OCI-LY3 (cell line): ENCODE measurements around the gene ZNF407.
"Not testable (repeated sequence)": the region's sequence is repeated elsewhere in the genome, so short reads cannot be mapped to it uniquely, and the experiment has no call there.

Experiments
- H2AFZ ChIP-seq: fragments of 200-600, 300-600 bp; shearing (Covaris generic); 2 replicates; pipeline ENCODE4 v1.6.0; 2014; ENCODE audit warnings: antibody characterized with exemption, low read depth, low read length
- H3K27ac ChIP-seq: fragments of 200-600, 300-600 bp; sonication (generic); 2 replicates; pipeline ENCODE4 v1.5.1; 2014; ENCODE audit warnings: mild to moderate bottlenecking, low read length, moderate library complexity, mixed read lengths
- H3K27me3 ChIP-seq: fragments of 200-600, 300-600 bp; sonication (generic); 2 replicates; pipeline ENCODE4 v1.6.1; 2014; ENCODE audit warnings: low read depth, low read length, mixed read lengths
- H3K36me3 ChIP-seq: fragments of 200-600, 300-600 bp; sonication (generic); replicated peaks from 2 replicates; pipeline ENCODE3; 2014; ENCODE audit warnings: low read depth, low read length, mixed read lengths
- H3K4me1 ChIP-seq: fragments of 300-600, 200-600 bp; sonication (generic); 2 replicates; pipeline ENCODE4 v1.6.1; 2014; ENCODE audit warnings: low read length, mixed read lengths
- H3K4me2 ChIP-seq: fragments of 200-600, 300-600 bp; sonication (generic); 2 replicates; pipeline ENCODE4 v1.6.1; 2014; ENCODE audit warnings: low read length, mixed read lengths
- H3K4me3 ChIP-seq: fragments of 300-600, 200-600 bp; sonication (generic); 2 replicates; pipeline ENCODE4 v1.5.1; 2014; ENCODE audit warnings: antibody characterized with exemption, mild to moderate bottlenecking, low read length, moderate library complexity
- H3K79me2 ChIP-seq: fragments of 300-600, 200-600 bp; shearing (Covaris generic); 2 replicates; pipeline ENCODE4 v1.6.1; 2014; ENCODE audit warnings: mild to moderate bottlenecking, low read length, mixed read lengths
- H3K9ac ChIP-seq: fragments of 300-600, 200-600 bp; shearing (Covaris generic); 2 replicates; pipeline ENCODE4 v1.6.0; 2014; ENCODE audit warnings: mild to moderate bottlenecking, low read length, moderate library complexity
- H3K9me3 ChIP-seq: fragments of 200-600, 300-600 bp; shearing (Covaris generic); 2 replicates; pipeline ENCODE4 v1.6.1; 2014; ENCODE audit warnings: low read length, mixed read lengths; ENCODE audit not compliant: insufficient read depth
- H4K20me1 ChIP-seq: fragments of 200-600, 300-600 bp; sonication (generic); 2 replicates; pipeline ENCODE4 v1.6.1; 2016; ENCODE audit warnings: low read length, mixed read lengths; ENCODE audit not compliant: insufficient read depth
- EZH2phosphoT487 ChIP-seq: fragments of 200-600 bp; shearing (Covaris generic); IDR thresholded peaks from 2 replicates; pipeline ENCODE4 v1.6.1; 2018; ENCODE audit warnings: antibody characterized with exemption, mixed run types, low read depth
- TF ChIP-seq, protein P1 (sequence below): fragments of 200-600, 300-600 bp; sonication (generic); IDR thresholded peaks from 2 replicates; pipeline ENCODE4 v1.5.1; 2014; ENCODE audit warnings: antibody characterized with exemption, low read length, low read depth

ZNF407 gene

DNA sequence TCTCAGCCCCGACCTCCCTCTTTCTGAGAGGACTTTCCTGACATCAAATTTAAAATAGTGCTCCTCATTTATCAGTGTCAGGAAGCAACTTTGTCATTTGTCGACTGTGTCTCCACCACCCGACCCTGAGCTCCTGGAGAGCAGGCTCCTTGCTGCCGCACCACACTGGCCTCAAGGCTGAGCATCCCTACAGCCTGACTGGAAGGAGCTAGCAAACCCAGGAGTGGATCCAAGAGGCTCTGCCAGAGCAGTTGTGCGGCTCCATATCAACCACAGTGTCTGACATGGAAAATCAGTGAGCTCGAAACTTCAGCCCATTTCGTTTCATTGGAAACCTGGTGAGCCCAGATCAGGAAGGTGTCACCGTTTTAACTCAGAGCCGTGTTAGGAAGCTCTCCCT, 486.1 kb downstream of the ZNF407 start:
- H3K9me3 ChIP-seq: peaks cover 9% of the 10 kb centered on the region
- TF ChIP-seq, protein P1, sequence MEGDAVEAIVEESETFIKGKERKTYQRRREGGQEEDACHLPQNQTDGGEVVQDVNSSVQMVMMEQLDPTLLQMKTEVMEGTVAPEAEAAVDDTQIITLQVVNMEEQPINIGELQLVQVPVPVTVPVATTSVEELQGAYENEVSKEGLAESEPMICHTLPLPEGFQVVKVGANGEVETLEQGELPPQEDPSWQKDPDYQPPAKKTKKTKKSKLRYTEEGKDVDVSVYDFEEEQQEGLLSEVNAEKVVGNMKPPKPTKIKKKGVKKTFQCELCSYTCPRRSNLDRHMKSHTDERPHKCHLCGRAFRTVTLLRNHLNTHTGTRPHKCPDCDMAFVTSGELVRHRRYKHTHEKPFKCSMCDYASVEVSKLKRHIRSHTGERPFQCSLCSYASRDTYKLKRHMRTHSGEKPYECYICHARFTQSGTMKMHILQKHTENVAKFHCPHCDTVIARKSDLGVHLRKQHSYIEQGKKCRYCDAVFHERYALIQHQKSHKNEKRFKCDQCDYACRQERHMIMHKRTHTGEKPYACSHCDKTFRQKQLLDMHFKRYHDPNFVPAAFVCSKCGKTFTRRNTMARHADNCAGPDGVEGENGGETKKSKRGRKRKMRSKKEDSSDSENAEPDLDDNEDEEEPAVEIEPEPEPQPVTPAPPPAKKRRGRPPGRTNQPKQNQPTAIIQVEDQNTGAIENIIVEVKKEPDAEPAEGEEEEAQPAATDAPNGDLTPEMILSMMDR: no peak
- no peak for TF ChIP-seq EZH2phosphoT487
- no peak overlapping the region for H3K27ac ChIP-seq
- H3K4me1 ChIP-seq: no peaks in the 10 kb centered on the region
- H3K27me3 ChIP-seq: 0 out of 2 replicates have a peak, but pooled peaks cover 3% of the 10 kb centered on the region
- H3K4me3 ChIP-seq: no peak overlapping the region
- H3K9ac ChIP-seq: no peak overlapping the region
- no peak overlapping the region for H3K4me2 ChIP-seq
- no peaks in the 10 kb centered on the region for H3K36me3 ChIP-seq
- H4K20me1 ChIP-seq: no peaks in the 10 kb centered on the region
- H3K79me2 ChIP-seq: no peaks in the 10 kb centered on the region
- H2AFZ ChIP-seq: no peak overlapping the region

DNA sequence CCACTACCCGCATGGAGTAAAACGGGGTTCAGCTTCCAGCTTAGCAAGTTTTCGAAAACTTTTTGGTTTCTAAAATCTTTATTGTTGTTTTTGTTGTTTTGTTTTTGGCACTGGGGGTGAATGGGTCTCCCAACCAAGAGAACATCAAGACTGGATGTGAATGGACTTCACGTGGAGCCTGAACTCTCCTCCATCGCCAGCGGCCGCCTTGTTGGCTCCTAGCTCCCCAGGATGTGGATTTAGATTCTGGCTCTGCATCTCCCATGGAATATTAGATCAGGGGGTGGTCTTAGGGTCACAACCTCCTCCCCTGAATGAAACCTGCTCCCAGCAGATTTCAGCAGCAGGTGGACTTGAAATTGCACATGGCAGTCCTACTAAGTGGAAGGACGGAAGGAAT, 488.0 kb downstream of the ZNF407 start:
- H3K79me2 ChIP-seq, H2AFZ ChIP-seq, H3K9me3 ChIP-seq, H3K27me3 ChIP-seq, H3K4me3 ChIP-seq, H3K27ac ChIP-seq, H3K36me3 ChIP-seq, H3K9ac ChIP-seq, H3K4me2 ChIP-seq, H3K4me1 ChIP-seq, H4K20me1 ChIP-seq: not testable (repeated sequence)

DNA sequence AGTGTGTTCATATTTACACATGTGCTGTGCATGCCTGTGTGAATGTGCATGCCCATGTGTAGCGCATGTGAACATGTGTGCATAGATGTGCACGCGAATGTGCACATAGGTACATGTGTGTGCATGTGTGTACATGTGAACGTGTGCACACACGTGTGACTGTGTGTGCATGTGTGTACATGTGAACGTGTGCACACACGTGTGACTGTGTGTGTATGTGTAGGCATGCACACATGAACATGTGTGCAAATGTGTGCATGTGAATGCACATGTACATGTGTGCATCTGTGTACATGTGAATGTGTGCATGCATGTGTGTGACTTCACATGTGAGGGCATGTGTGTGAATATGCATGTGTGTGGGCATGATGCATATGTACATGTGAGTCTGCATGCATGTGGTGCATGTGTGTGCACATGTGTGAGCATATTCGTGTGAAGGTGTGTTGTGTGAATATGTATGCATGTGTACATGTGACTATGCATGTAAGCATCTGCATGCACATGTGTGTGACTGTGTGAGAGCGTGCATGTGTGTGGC, 488.9 kb downstream of the ZNF407 start:
- 0 out of 2 replicates have a peak, but pooled peaks cover 3% of the 10 kb centered on the region for H3K27me3 ChIP-seq
- no peaks in the 10 kb centered on the region for H4K20me1 ChIP-seq
- H3K36me3 ChIP-seq: no peaks in the 10 kb centered on the region
- no peak overlapping the region for H3K4me2 ChIP-seq
- H3K4me1 ChIP-seq: no peaks in the 10 kb centered on the region
- H3K79me2 ChIP-seq: no peaks in the 10 kb centered on the region
- no peak overlapping the region for H3K4me3 ChIP-seq
- no peak overlapping the region for H3K9ac ChIP-seq
- TF ChIP-seq, protein P1: no peak
- no peak for TF ChIP-seq EZH2phosphoT487
- H3K9me3 ChIP-seq: peaks cover 9% of the 10 kb centered on the region
- H3K27ac ChIP-seq: no peak overlapping the region
- H2AFZ ChIP-seq: no peak overlapping the region

DNA sequence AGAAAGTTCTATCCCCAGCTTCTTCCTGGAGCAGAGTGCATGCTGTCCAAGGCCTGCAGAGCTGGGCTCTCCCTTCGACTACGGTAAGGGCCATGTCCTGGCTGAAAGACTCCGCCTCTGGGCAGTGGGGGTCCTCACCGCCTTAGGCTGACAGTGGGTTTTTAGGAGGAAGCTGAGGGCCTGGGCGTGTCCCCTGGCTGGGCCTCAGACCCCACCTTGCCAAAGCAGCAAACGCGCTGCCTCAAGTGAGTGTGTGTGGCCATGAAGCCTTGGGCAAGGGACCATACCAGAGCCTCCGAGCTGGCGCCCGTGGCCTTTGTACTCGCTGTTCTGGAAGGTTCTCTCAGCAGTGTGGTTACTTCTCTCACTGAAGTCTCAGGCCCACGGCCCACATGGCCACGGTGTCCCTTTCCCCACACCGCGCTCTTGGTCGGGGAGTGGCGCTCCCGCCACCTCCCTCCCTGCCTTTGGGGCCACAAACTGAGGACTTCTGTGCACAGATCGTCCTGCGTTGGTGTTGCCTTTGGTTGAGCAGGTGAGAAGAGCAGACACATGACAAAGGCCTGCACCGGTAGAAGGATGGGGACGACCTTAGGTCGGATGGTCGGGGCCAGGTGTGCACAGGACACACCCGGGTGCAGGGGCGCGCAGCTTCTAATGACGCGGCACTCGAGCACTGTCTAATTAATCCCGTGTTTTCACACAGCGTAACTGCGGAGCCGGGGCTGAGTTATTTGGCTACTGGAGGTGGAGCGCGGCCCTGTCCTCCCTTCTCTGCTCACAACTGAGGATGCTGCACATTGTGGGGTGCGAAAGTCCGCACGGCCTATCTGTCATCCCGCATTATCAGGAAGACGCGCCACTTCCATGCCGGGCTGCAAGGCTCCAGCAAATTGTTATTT, 489.7 kb downstream of the ZNF407 start:
- H2AFZ ChIP-seq: no peak overlapping the region
- no peaks in the 10 kb centered on the region for H4K20me1 ChIP-seq
- no peaks in the 10 kb centered on the region for H3K4me1 ChIP-seq
- no peak overlapping the region for H3K4me2 ChIP-seq
- no peak overlapping the region for H3K4me3 ChIP-seq
- no peak for TF ChIP-seq EZH2phosphoT487
- TF ChIP-seq, protein P1: no peak
- H3K27ac ChIP-seq: no peak overlapping the region
- H3K79me2 ChIP-seq: no peaks in the 10 kb centered on the region
- H3K27me3 ChIP-seq: 0 out of 2 replicates have a peak, but pooled peaks cover 4% of the 10 kb centered on the region
- no peaks in the 10 kb centered on the region for H3K36me3 ChIP-seq
- no peak overlapping the region for H3K9ac ChIP-seq
- H3K9me3 ChIP-seq: peaks cover 9% of the 10 kb centered on the region
